ENCODE data around the gene RNF223.
"Not testable (repeated sequence)": the region's sequence is repeated elsewhere in the genome, so short reads cannot be mapped to it uniquely, and the experiment has no call there.

Gene RNF223

GRCh38 chr1:1058088-1058905 lies 15.8 kb downstream of the RNF223 start:
- no peak for DNase-seq

DNA sequence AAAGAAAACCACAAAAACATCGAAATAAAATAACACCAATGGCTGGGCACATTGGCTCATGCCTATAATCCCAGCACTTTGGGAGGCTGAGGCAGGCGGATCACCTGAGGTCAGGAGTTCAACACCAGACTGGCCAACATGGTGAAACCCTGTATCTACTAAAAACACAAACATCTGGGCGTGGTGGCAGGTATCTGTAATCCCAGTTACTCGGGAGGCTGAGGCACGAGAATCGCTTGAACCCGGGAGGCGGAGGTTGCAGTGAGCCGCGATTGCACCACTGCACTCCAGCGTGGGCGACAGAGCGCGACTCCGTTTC lies 16.4 kb downstream of the RNF223 start:
- DNase-seq: not testable (repeated sequence)

DNA sequence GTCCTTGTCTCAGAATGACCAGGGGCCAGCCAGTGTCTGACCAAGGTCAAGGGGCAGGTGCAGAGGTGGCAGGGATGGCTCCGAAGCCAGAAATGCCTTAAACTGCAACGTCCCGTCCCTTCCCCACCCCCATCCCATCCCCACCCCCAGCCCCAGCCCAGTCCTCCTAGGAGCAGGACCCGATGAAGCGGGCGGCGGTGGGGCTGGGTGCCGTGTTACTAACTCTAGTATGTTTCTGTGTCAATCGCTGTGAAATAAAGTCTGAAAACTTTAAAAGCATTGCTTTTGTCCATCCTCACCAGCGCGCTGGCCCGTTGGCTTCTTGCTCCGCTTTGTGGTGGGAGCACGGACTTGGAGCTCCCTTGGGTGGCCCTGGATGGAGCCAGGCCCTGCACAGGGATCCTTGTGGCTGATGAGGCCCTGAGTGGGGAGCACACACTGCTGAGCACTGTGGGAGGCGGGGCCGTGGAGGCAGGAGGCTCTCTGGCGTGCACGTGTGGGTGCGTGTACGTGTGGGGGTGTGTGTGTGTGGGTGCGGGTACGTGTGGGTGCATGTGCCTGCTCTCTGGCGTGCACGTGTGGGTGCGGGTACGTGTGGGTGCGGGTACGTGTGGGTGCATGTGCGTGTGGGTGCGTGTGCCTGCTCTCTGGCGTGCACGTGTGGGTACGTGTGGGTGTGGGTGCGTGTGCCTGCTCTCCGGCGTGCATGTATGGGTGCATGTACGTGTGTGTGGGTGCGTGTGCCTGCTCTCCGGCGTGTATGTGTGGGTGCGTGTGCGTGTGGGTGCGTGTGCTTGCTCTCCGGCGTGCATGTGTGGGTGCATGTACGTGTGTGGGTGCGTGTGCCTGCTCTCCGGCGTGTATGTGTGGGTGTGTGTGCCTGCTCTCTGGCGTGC lies 18.0 kb downstream of the RNF223 start:
- DNase-seq: no peak

GRCh38 chr1:1054971-1055370 lies 19.1 kb downstream of the RNF223 start:
- DNase-seq: no peak

GRCh38 chr1:1054099-1054700 lies 19.9 kb downstream of the RNF223 start:
- no peak for DNase-seq

DNA sequence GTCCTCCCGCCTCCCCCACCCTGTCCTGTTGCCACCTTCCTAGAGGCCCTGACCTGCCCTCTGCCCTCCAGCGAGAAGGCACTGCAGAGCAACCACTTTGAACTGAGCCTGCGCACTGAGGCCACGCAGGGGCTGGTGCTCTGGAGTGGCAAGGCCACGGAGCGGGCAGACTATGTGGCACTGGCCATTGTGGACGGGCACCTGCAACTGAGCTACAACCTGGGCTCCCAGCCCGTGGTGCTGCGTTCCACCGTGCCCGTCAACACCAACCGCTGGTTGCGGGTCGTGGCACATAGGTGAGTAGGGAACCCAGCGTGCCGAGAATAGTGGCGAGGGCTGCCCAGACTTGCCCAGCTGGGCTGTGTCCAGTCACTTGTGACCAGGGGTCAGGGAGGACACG lies 20.4 kb downstream of the RNF223 start:
- DNase-seq: no peak

- DNase-seq: no peak
Observed at GRCh38 chr1:1053022-1053421, 21.1 kb downstream of the RNF223 start.

DNA sequence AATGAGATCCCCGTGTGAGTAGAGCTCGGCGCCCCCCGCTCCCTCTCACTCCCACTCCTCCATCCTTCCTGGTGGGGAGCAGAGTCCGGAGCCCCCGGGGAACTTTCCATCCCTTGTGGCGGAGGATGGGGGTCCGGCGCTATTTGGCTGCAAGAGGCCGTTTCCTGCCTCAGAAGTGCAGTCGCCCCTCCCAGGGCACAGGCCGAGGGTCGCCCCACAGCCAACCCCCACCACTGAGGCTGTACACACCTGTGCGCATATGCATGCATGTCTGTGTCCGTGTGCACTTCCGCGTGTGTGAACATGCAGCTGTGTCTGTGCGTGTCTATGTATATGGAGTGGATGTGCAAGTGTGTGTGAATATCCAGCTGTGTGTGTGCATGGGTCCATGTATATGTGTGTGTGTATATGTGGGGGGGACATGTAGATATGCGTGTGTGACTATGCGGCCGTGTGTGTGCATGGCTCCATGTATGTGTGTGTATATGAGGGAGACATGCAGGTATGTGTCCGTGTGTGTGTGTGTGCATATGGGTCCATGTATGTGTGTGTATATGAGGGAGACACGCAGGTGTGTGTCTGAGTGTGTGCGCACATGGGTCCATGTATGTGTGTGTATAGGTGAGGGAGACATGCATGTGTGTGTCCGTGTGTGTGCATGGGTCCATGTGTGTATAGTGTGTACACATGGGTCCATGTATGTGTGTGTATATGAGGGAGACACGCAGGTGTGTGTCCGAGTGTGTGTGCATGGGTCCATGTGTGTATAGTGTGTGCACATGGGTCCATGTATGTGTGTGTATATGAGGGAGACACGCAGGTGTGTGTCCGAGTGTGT lies 21.9 kb downstream of the RNF223 start:
- no peak for DNase-seq

GRCh38 chr1:1051127-1051810 lies 22.8 kb downstream of the RNF223 start:
- no peak for DNase-seq

DNA sequence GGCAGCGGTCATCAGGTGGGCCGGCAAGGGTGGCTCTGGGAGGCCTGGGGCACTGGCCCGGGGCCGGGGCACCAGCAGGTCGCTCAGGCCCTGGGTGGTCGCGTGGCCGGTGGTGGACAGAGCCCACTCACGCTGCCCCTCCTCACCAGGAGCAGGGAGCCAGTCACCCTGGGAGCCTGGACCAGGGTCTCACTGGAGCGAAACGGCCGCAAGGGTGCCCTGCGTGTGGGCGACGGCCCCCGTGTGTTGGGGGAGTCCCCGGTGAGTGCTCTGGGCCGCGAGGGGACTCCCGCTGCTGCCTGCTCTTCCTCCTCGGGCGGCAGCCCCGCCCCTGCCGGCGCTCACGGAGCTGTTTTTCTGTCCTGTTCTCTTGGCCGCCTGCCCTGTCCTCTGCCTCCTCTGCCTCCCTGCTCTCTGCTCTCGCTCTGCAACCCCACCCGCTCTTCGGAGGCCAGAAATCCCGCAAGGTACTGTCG lies 23.5 kb downstream of the RNF223 start:
- DNase-seq: no peak

DNA sequence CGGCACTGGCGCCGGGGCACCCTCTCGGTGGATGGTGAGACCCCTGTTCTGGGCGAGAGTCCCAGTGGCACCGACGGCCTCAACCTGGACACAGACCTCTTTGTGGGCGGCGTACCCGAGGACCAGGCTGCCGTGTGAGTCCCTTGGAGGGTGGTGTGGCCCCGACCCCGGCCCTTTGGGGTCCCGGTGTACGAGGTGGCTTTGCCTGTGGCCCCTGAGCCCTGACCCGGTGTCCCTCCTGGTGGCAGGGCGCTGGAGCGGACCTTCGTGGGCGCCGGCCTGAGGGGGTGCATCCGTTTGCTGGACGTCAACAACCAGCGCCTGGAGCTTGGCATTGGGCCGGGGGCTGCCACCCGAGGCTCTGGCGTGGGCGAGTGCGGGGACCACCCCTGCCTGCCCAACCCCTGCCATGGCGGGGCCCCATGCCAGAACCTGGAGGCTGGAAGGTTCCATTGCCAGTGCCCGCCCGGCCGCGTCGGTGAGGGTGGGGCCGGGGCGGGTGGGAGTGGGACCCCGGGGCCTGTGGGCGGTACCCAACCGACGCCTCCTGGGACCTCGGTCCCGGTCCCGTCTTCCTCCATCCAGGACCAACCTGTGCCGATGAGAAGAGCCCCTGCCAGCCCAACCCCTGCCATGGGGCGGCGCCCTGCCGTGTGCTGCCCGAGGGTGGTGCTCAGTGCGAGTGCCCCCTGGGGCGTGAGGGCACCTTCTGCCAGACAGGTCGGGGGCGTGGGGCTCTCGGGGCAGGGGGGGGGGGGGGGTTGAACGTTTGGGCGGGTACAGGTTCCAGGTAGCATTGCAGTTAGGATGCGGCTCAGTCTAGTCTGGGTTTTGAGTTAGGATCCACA lies 24.6 kb downstream of the RNF223 start:
- no peak for DNase-seq

DNA sequence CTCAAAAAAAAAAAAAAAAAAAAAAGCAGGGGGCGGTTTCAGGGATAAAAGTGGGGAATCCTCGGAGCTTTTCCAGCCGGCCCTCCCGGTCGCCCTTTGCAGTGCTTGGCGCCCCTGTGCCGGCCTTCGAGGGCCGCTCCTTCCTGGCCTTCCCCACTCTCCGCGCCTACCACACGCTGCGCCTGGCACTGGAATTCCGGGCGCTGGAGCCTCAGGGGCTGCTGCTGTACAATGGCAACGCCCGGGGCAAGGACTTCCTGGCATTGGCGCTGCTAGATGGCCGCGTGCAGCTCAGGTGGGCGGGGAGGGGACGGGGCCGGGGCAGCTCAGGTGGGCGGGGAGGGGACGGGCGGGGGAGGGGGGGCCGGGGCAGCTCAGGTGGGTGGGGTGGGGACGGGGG lies 25.3 kb downstream of the RNF223 start:
- no peak for DNase-seq

- no peak for DNase-seq
Observed at GRCh38 chr1:1047963-1048362, 26.1 kb downstream of the RNF223 start.

DNA sequence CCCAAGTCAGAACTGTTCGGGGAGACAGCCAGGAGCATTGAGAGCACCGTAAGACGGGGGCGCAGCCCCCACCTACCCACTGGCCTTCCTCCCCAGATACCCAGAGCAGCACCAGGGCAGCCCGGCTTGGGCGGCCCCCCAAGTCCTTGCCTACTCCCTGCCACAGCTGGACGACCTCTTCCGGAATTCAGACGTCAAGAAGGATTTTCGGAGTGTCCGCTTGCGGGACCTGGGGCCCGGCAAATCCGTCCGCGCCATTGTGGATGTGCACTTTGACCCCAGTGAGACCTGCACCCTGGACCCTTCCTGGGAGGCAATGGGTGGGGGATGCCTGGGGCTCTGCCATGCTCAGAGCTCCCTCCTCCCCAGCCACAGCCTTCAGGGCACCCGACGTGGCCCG lies 26.7 kb downstream of the RNF223 start:
- no peak for DNase-seq

- no peak for DNase-seq
Observed at GRCh38 chr1:1046767-1047166, 27.3 kb downstream of the RNF223 start.

DNA sequence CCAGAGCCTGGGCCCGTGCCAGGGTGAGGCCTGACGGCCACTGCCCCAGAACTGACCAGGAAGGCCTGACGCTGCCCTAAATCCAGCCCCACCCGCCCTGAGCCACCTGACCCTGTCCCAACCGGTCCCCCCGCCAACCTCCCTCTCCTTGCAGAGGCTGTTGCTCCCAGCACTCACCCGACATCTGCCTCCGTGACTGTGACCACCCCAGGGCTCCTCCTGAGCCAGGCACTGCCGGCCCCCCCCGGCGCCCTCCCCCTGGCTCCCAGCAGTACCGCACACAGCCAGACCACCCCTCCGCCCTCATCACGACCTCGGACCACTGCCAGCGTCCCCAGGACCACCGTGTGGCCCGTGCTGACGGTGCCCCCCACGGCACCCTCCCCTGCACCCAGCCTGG lies 27.9 kb downstream of the RNF223 start:
- DNase-seq: no peak

DNA sequence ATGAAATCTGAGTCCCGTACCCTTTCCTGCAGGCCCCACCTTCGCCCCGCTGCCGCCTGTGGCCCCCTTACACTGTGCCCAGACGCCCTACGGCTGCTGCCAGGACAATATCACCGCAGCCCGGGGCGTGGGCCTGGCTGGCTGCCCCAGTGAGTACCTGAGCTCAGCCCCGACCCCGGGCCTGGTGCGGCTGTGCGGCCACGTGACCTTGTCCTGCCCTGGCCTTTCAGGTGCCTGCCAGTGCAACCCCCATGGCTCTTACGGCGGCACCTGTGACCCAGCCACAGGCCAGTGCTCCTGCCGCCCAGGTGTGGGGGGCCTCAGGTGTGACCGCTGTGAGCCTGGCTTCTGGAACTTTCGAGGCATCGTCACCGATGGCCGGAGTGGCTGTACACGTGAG lies 29.0 kb downstream of the RNF223 start:
- no peak for DNase-seq

DNA sequence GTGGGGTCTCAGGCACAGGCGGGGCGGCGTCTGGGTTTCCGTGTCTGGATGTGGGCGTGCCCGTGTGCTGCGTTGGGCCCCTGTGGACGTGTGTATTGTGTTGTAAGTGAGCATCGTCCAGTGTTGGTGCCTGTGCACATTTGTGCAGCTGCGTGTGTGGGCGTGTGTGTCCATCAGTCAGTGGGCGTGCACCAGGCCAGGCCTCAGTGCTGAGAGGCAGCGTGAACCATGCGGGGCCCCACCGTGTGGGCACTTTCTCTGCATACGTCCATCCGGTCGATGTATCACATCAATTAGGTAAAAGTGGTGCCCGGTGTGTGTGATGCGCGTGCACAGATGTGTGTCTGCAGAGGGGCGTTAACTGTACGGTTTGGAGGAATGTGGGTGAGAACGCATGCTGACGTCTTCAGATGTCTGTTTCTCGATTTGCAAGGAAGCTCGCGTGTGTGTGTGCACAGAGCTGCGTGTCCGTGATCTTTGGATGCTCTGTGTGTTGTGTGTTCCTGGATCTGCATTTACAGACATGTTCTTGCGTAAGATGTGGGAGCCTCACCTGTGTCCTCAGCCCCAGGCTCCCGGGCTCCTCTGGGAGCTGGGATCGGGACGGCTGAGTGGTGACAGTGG lies 29.5 kb downstream of the RNF223 start:
- DNase-seq: no peak

GRCh38 chr1:1043921-1044320 lies 30.2 kb downstream of the RNF223 start:
- DNase-seq: no peak

GRCh38 chr1:1043411-1043810 lies 30.7 kb downstream of the RNF223 start:
- no peak for DNase-seq

DNA sequence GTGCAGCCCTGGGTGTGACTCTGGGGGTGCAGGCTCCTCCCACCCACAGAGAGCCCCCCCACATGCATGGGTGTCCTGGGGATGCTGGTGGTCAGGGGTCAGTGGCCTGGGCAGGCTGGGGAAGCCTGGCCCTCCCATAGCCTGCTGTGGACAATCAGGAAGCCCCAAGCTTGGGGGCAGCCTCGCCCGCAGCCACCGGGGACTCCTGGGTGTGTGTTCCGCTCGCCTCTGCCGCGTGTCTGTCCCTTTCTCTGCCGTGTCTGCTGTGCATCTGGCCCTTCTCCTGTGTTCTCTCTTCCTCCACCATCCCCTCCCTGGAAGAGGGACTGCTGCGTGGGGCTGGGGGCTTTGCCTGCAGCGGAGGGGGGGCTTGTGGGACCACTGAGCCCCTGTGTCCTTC lies 31.3 kb downstream of the RNF223 start:
- no peak for DNase-seq
